T-helper 1 cell treated with Interleukin-12 subunit alpha and Interleukin-12 subunit beta and Interleukin-4 antibody, amounts not matched to agents 30 ng/mL and 1 ng/mL, for 36 hours (primary cell): Measurements from ENCODE around the gene VPS37C. TPM values are rescaled to one million over a fixed set of nuclear protein-coding genes. Genes with fewer than 3 reads are reported as not detected.

Experiments used
- intact Hi-C: fragments of 100-400 bp; cut with micrococcal nuclease; formaldehyde crosslinking; loops from one replicate; pipeline ENCODE4 v1.15.1; 2024
- total RNA-seq: library from RNA; stranded (reverse); gene quantifications from 2 replicates; pipeline ENCODE4 v1.2.3, GENCODE V29; 2022

Gene VPS37C
- total RNA-seq, 1 donor from 2014 or later = 7.4 TPM

- intact Hi-C loops = loop anchor here (2.0 to 5.0 kb wide), 4 partner anchors 54 to 251 kb away; partner anchors contain the start of genes CD6, DDB1, TKFC and TMEM109
Measured at GRCh38 chr11:61080986-61081590, 80.1 kb downstream of the VPS37C start.

GRCh38 chr11:61080526-61080925 lies 80.7 kb downstream of the VPS37C start:
- intact Hi-C loops = loop anchor here (2.0 to 5.0 kb wide), 4 partner anchors 54 to 252 kb away; partner anchors contain the start of genes CD6, DDB1, TKFC and TMEM109

Other genes with a start within 250 kb of the VPS37C start
- gene TMEM109, start 247.3 kb downstream of the VPS37C start, total RNA-seq = 99.2 and 103 TPM in 2 replicates
- 0.59 and 1.0 TPM in 2 replicates for gene TMEM132A, start 237.0 kb downstream of the VPS37C start, total RNA-seq
- gene SLC15A3, start 209.2 kb downstream of the VPS37C start, total RNA-seq = 1.8 and 2.7 TPM in 2 replicates
- 327 and 336 TPM in 2 replicates for gene CD6, start 189.7 kb downstream of the VPS37C start, total RNA-seq
- gene CD5, start 58.9 kb downstream of the VPS37C start, total RNA-seq = 308 and 311 TPM in 2 replicates
- gene PGA3, start 42.1 kb upstream of the VPS37C start, total RNA-seq = not detected in 2 replicates
- gene PGA4, start 60.9 kb upstream of the VPS37C start, total RNA-seq = not detected in 2 replicates
- not detected in 2 replicates for gene PGA5, start 79.7 kb upstream of the VPS37C start, total RNA-seq
- 5.5 and 6.3 TPM in 2 replicates for gene VWCE, start 133.9 kb upstream of the VPS37C start, total RNA-seq
- gene DDB1, start 171.7 kb upstream of the VPS37C start, total RNA-seq = 225 and 243 TPM in 2 replicates
- 32.6 and 33.3 TPM in 2 replicates for gene TKFC, start 171.8 kb upstream of the VPS37C start, total RNA-seq
- 38.9 and 40.0 TPM in 2 replicates for gene CYB561A3, start 200.5 kb upstream of the VPS37C start, total RNA-seq
- 64.6 and 71.3 TPM in 2 replicates for gene TMEM138, start 200.9 kb upstream of the VPS37C start, total RNA-seq
- gene TMEM216, start 231.2 kb upstream of the VPS37C start, total RNA-seq = 11.0 and 12.9 TPM in 2 replicates